Measurements from ENCODE around the gene NUDT14.

NUDT14 gene

DNA sequence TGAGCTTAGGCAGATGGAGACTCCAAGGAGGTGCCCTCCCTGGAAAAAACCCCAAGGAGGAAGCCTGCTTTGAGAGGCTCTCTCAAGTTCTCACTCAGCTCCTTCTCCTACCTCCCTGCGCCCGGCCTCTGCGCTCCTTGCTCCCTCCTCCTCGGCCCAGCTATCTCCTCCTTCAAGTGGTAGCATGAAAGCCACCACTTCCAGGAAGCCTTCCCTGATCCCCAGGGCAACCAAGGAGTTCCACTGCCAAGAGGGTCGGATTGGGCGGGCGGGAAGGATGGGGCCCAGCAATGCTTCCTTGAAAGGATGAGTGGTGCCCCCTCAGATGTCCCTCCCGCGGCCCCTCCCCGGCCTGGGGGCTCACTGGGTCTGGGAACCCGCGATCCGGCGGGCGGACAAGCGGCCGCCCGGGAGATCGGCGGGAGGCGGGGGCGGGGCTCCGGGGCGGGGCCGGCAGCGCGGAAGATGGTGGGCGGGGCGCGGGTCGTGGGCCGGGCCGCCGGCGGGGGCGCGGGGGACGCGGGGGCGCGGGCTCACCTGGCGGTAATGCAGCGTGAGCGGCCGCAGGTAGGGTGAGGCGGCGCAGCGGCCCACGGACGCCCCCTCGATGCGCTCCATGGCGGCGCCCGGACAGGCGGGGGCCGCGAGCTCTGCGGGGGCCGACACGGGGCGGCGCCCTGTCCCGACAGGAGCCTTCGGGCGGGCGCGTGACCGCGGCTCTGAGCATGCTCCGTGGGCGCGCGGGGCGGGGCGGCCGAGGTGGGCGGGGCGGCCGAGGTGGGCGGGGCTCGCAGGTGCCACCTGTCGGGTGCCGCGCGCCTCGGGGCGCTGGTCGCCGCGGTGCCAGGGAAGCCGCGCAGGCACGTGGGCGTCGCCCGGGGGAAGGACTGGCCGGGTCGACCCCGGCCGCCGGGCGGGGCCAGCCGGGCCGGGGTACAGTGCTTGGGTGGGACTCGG lies at the start of gene NUDT14:
TSS of gene NUDT14 (minus strand) at position 721 of the 957 bp plus-strand sequence. CDS start at position 618, 103 bp downstream.
- peak; percentile 10 for DNase-seq

DNA sequence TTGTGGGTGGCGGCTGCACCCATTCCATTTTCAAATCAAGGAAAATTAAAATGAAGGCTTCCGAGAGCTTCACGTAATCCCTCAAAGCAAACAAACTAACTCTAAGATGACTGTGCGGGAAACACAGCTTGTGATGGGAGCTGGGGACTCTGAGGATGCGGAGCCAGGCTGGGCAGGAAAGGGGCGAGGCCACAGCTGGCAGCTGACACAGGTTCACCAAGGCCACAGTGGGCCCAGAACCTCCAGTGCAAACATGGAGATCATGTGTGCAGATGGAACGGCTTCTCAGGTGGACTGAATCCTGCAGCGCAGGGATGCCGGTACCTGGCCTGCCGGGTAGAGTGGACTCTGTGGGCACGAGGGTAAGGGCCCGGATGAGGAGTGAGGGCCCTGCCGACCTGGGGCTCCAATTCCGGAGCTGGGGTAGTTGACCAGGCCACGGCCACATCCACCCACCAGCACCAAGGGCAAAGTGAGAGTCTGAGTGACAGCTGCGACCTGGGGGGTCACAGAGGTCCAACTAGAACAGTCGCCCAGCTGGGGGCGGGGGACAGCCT lies 48.1 kb upstream of the NUDT14 start:
- DNase-seq = no peak

DNA sequence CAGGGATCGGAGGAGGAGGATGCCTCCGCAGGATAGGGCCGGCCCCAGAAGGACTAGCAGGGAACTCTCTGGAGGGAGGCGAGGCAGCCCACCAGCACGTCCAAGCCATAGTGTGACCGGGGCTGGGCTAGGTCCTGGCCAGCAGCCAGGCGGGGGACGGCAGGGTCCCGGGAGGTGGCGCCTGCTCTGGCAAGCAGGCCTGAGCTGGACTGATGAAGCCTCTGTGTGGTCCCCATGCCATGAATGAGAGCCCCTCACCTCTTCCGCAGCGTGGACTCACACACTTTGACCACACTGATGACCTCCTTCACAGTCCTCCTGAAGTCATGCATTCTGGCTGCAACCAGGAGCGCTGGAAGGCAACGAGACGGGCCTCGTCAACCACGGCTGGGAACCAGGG lies 47.5 kb upstream of the NUDT14 start:
- no peak for DNase-seq

DNA sequence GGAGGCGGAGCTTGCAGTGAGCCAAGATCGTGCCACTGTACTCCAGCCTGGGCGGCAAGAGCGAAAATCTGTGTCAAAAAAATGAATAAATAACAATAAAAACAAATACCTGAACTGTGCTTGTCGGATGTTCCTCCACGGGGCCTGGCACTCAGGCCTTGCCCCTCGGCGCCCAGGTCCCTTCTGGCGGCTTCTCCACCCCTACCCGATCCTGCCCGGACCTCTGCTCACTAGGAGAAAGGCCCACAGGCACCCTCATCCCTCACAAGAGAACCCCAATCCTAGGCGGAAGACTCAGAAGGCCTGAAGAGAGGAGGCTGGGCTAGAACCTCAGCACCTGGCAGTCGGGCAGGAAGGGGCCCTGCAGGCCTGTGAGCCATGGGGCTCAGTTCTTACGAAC lies 46.2 kb upstream of the NUDT14 start:
- no peak for DNase-seq

DNA sequence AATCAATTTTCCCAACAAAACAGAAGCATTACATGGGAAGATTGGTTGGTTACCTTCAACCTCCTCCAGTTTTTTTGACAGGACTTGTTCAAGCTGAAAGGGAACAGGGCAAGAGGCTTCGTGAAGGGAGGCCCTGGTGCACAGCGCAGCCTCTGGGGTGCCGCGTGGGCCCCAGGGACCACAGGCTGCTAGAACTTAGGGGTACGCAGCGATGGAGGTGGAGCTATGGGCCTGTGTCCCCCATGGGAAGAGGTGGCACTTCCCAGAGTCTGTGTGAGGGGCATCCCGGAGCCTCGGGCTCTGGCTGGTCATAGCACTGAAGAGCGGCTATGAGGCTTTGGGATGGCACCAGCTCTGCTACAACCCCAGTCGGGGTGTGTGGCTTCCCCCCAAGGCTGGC lies 45.1 kb upstream of the NUDT14 start:
- DNase-seq = no peak

DNA sequence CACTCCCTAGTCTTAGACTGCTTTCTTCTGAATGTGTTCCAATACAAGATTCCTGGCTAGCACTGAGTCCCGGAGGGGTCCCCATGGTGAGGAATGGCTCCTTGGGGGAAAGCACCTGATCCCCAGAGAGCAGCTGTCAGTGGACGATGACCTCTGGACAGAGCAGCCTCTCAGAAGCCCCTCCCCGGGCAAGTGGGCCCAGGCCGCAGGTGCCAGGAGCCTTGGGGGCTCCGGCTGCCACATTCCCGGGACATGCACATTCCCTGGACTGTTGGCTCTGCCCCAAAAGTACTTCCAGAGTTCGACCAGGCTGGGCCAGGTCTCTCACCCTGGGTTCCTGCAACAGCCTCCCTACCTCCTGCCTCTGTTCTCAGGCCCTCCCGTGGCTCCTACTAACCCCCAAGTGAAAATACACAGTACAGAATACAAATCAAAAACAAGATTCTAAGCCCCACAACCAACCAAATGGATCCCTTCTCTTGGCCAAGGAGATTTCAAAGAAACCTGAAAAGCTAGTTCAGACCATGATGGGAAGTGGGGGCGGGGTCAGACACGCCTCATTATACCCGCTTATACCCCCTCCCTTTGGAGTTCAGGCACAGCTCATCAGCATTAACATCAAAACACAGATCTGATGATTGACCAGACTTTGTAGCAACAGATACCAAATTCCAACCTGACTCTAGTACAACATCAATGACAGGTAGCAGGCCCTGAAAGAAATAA lies 43.9 kb upstream of the NUDT14 start:
- no peak for DNase-seq

DNA sequence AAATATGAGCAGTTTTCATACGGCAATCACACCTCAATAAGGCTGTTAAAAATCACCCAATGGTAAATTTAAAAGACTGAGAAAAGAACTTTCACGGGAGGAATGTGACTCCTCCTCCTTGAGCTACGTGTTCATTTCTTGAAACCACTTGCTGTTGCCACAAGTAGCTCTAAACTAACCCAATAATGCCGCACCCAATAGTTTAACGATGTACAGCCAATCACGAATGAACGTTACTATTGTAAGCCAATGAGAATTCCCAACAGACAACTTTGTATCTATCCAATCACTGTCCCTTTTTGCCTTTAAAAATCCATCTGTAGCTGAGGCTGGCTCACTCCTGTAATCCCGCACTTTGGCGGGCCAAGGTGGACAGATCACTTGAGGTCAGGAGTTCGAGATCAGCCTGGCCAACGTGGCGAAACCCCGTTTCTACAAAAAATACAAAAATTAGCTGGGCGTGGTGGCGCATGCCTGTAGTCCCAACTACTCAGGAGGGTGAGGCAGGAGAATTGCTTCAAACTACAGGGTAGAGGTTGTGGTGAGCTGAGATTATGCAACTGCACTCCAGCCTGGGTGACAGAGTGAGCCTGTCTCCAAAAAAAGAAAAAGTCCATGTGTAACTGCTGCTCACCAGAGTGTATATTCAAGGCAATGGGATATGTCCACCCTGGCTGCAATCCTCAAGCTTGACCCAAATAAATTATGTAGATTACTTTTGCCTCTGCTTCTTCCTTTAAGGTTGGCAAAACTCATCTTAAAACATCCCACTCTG lies 42.8 kb upstream of the NUDT14 start:
- DNase-seq = no peak

DNA sequence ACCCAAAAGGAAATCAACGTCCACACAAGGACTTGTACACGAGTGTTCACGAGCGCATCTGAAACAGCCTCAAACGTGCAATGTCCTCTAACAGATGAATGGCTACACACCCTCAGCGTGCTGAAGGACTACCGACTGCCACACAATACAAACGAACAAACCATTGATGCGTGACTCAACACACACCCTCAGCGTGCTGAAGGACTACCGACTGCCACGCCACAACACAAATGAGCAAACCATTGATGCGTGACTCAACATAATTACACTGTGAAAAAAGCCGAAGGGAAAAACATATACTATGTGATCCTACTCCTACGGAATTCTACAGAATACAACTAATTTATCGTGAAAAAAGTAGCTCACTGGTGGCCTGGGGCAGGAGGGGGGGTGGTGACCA lies 42.1 kb upstream of the NUDT14 start:
- DNase-seq = no peak

DNA sequence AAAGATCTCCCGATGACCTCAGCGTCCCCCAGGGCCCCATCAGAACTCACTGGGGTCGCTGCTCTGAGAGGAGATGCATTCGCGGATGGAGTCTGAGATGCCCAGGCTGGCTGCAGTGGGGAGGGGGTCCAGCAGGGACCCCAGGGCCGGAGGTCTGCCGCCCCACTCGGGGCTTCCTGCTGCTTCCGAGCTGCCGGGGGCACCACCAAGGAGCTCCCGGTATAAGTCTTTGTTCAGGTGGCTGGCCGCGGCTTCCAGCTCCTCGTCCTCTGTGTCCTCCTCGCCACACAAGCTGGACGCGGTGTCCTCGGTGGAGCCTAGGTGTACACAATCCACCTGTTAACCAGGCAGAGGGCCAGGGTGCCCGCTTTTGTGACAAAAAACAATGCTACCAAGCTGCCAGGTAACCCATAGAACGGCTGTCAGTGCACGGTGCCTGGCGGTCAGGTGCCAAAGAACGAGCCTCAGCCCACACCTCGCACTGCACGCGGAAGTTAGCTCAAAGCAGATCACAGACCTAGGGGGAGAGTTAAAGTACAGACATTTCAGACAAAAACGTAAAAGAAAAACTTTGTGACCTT lies 40.6 kb upstream of the NUDT14 start:
- DNase-seq = no peak

DNA sequence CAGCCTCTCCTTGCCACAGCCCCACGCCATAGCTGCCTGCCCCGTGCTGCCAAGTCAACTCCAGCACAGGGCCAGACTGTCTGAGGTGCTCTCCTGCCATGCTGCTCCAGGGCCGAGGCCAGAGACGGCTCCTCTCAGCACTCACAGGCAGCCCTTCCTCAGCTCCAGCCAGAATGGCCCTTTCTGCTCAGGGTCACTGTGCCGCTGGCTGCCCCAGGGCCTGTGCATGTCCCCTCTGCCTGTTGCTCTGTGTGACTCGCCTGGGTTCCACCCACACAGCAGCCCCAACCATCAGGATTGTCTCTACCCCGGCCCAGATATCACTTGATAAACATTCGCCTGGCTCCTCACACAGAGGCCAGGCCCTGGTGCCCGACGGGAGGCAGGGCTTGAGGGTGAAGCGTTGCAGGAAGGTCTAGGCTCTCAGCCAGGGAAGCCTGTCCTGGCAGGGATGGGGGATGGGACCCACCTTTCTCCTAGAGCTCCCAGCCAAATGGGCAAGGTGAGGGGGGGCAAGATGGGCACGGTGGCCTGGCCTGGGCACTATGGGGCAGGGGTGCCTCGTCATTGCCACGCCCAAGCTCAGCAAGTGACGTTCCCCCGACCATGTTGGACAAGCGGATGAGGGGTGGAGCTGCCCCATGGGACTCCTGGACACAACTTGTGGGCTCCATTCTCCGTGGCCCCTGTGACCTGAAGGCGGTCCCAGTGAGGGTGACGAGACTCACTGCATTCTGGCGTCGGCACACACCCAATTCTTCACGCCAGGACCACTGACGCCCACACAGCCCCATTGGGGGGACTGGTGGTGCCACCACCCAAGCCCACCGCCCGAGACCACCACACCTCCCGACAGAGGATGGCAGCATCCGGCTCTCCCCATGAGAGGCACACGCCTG lies 39.8 kb upstream of the NUDT14 start:
- DNase-seq = no peak

DNA sequence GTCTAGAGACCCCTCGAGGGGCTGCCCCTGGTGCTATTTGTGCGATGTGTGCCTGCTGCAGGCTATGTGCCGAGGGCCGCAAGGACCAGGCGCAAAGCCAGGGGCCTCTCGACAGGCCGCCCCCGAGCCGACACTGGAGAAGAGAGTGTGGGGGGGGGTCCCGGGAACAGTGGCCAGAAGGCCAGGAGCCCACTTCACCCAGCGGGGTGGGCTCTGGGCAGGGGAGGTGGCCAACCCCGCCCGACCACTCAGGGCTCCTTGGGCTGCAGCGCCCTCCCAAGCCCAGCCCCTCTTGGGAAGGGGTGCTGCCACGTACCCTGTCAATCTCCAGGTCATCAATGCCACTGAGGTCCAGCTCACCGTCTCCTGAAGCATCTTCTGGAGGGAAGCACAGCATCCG lies 38.6 kb upstream of the NUDT14 start:
- no peak for DNase-seq

DNA sequence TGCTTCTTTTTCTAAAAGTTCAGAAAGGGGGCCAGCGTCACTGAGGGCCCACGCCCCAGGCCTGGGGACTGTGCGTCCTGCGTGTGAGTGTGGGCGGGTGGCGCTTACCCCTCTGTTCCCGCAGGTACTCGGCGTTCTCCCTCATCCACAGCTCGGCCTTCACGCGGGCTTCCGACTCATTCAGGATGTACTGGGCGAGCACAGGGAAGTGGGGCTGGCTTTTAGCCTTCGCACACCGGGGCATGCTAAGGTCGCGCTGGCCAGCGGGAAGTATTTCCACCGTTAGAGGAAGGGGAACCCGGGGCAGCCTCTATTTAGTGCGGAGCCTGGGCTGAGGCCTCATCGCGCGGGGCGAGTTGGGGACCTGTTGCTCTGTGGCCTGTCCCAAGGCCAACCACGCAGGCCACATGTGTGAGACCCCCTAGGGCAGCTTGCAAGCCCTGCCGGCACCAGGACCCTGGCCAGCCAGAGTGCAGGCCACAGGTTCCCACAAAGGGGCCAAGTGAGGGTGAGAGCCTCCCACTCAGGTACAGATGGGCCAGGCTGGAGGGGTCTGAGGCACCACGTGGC lies 38.0 kb upstream of the NUDT14 start:
- no peak for DNase-seq

DNA sequence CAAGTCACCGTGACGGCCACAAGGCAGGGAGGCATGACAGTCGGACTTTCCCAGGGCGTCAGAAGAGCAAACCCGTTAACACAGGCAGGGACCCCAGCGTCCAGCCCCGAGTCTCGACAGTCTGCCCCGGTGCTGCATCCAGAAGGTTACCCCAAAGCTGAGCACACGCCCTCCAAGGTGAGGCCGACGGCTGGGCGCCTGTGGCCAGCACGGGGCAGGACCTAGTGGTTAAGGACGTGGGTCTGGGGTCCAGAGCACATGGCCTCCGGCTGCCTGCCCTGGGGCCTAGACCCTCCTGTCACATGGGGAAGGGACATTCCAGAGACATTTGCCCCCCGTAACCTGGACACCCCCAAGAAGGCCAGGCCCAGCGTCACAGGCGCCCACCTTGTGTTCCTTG lies 37.5 kb upstream of the NUDT14 start:
- no peak for DNase-seq

DNA sequence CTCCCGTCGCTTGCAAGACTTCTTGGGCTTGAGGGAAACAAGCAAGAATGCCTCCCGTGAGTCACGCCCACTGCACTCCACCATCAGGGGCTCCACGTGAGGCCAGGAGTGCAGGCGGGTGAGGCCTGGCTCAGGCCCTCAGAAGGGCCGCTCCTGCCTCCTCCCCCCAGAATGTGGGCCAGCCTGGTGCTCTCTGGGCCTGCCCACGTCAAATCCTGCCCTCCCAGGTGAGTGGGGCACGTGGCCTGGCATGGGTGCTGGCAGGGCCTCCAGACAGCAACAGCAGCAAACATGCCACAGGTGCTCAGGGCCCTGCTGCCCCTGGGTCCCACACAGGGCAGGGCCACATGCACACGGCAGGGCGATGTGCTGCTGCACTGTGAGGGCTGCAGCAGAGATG lies 36.7 kb upstream of the NUDT14 start:
- DNase-seq = no peak

DNA sequence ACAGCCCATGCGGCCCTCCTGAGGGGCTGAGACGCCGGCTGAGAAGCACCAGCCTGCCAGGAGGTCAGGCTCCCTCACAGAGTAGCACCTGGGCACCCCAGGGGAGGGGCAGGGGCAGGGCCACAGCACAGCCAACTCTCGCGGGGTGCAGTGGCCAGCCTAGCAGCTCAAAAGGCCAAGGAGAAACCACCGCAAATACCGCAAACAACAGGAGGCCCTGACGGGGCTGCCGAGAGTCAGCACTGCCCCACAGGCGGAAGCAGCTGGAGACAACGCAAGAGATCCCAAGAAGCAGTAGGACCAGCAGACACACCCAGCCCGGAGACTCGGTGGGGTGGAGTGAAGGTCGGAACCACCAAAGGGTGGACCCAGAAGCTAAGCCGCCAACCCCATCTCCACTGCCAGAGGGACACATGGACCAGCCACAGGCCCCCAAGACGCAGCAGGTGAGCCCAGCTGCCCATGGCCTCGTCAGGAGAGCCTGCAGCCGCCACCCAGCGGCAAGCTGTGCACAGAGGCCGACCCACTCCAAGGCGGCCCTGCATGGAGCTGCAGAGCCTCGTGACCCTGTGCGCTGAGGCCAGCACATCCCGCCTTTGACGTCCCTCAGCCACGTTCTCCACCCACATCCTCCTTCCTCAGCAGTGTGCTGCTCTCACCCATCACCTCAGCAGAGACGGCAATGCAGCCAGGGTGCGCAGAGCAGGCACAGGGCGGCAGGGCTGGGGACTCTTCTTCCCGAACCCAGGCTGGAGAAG lies 35.6 kb upstream of the NUDT14 start:
- DNase-seq = no peak

DNA sequence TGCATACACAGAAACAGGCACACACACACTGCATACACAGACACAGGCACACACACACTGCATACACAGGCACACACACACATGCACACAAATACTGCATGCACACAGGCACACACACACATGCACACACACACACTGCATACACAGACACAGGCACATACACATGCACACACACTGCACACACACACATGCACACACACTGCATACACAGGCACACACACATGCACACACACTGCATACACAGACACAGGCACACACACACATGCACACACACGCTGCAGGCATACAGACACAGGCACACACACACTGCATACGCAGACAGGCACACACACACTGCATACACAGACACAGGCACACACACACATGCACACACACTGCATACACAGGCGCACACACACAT lies 34.5 kb upstream of the NUDT14 start:
- no peak for DNase-seq

DNA sequence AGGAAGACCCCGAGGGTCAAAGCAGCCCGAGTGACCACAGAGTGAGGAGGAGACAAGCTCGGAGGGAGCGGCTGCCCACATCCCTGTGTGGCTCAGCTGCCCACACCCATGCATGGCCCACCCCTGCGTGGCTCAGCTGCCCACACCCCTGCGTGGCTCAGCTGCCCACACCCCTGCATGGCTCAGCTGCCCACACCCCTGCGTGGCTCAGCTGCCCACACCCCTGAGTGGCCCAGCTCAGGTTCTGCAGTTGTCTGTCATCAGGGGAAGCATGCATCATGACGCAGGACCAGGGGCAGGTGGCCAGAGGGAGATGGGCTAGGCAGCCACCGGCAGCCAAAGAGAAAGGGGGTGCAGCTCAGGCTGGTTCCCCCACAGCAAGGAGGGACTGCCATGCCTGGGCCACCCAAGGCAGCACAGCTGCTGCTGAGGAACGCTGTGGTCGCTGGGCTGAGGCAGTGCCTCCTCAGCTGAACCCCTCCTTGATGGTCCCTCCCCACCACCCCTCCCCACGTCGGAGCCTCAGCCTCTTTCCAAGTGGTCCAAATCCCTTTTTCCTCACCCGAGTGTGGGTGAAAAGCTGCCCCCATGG lies 33.3 kb upstream of the NUDT14 start:
- DNase-seq = no peak

DNA sequence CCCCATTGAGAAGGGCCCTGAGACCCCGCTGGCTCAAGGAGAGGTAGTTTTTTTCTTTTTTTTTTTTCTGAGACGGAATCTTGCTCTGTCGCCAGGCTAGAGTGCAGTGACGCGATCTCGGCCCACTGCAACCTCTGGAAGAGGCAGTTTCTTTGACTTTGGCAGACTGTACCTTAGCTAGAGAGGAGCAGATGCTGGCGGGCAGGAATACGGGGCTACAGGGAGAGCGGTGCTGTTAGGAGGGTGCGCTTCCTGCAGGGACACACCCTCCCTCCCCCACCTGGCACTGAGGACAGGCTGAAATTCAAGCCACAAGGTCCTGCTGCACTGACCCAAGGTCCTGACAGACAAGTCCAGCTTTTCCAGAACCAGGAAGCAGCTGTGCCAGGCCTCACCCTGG lies 32.2 kb upstream of the NUDT14 start:
- DNase-seq = no peak

DNA sequence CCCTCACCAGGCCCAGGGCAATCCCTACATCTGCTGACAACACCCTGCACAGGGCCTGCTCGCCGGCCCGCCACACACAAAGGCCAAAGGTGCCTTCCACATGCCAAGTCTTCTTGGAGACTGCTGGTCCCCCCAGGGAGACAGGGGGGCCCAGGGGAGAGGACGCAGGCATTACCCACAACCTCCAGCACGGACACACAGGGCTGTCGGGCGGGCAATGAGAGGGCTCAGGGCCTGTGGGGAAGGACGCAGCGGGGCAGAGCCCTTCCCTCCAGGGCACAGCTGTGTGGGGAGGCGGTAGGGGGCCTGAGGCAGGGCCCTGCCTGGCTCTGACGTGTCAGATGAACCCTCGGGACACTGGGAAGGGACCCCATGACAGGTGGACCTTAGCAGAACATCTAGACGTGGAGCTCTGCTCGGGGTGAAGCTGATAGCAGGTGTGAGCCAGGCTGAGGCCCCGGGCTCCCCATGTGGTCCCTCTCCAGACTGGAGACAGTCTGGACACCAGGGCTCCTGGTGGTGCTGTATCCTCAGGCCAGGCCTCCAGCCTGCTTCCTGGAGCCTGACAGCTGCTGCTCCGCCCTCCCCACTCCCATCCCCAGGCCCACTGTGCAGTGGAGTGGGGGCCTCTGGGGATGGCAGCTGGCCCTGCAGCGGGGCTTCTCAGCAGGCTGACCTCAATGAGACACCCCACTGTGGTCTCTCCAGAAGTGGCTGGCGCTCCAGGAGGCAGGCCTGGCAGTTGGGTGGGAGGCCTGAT lies 31.6 kb upstream of the NUDT14 start:
- DNase-seq = no peak

Data from fibroblast of skin of right quadriceps (primary cell).